Right lobe of liver (tissue), 4 donors: ENCODE data around the gene ETNPPL.

Experiments used
- CTCF ChIP-seq, 4 donors: fragments of 200-600 bp in 3 of 4; fragments of 450-650 bp in 1 of 4; IDR thresholded peaks; one replicate each; pipeline versions ENCODE4 v1.5.1 to v1.8.0; 2016 to 2022; ENCODE audit warnings: antibody characterized with exemption in 4 of 4, mild to moderate bottlenecking in 2 of 4
- POLR2A ChIP-seq: fragments of 450-650 bp; IDR thresholded peaks from one replicate; pipeline ENCODE4 v1.6.1; 2017; ENCODE audit warnings: antibody characterized with exemption, mild to moderate bottlenecking
- donor health status: DM: no; HTN: no; CAD: no.
- donor health status: DM: no; HTN: no; CAD: no.
- donor health status: DM: no; HTN: yes; CAD: no.

GRCh38 chr4:108703966-108704365 lies 58.9 kb downstream of the ETNPPL start:
- TF ChIP-seq CTCF (IDR thresholded peaks at IDR 0.05) (no peak), POLR2A (no peak)
